Measurements from ENCODE around the gene ACAN.

ACAN gene

DNA sequence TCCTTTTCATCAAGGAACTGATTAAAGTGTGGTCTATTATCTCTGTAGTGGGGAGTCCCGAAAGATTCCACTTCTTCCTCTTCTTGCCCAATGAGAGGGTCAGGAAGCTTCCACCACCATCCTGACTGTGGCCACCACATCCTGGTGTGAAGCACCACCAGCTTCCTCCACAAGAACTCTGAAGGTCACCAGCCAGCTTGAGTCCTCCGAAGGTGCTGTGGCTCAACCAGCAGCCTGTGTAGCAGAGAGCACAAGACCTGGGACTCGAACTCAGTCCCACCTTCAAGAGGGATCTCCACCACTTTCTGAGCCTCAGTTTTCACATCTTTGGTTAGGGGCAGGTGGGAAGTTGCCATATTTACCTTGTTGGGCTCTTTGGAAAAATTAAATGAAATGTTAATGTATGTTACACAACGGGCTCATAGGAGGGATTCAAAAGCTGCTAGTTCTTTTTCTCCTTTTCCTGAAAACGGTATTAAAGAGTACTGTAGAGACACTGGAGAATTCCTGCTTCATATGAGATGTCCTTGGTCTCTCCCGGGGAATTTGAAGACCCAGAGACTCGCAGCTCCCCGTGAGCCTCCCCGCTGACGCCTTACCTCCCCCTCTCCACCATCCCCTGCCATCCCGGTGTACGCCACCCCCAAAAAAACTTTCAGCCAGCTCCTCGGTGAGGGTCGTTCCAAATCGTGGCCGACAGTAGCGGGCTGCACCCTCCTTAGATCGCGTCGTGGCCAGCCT is 816 bp upstream of the ACAN start:
- no peak for DNase-seq (ENCODE audit: low read depth, low spot score)

DNA sequence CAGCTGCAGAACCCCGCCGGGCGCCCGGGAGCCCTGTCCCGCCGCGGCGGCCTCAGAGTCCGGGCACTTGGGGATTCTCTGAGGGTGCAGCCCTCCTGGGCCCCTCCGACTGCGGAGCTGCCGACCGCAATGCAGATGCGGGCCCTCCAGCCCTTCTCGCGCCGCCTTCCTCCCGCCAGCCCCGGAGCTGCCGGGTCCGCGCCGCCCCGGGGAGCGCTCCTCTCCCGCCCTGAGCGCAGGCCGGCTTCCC is 320 bp upstream of the ACAN start:
- DNase-seq (ENCODE audit: low read depth, low spot score): no peak

DNA sequence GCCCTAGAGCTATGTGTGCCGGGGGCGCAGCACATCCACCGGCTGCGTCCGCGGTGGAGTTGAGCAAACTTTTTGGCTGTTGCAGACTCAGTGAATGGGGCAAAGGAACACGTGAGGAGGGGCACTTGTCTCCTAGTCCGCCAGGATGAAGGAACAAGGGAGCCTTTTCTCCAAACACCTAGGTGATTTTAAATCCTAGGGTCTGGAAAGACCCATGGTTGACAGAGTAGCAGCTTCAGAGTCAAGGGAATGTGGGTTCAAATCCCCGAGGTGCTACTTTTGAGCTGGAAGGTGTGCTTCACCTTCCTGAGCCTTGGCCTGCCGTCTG is 648 bp downstream of the ACAN start:
- DNase-seq (ENCODE audit: low read depth, low spot score): no peak

DNA sequence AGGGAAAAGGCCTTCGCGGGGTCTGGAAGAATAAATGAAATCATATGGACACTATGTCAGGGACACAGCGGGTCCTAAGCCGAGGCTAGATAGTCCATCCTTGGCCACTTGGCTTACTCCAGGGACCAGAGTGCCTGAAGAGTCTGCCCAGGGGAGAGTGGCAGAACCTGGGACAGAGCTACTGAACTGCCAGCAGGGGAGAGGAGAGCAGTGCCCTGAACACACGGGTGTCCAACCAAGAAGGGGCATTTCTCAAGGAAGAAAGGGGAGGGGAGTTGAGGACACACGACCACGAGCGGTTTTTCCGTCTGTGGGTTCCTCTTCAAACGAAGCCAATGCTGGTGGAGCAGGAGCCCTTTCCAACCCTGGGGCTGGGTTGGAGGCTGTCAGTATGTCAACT is 1.0 kb downstream of the ACAN start:
- no peak for DNase-seq (ENCODE audit: low read depth, low spot score)

GRCh38 chr15:88805031-88805780 is 2.0 kb downstream of the ACAN start:
- no peak for DNase-seq (ENCODE audit: low read depth, low spot score)

DNA sequence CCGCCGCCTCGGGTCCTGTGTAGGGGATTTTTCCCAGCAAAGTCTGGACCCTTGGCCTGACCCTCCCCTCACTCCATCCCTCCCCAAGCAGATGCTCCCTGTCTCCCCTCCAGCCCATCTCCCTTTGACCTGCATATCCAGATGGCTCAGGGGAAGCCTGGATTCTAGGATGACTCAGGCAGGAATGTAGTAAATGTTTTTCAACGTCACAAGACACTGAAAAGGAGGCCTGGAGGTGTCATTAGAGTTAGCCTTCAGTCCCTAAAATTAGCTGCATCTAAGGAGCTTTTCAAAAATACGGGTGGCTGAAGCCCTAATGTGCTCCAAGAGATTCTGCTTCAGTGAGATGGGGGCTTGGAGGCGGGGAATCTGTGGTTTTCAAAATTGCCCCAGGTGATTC is 7.2 kb downstream of the ACAN start:
- no peak for DNase-seq (ENCODE audit: low read depth, low spot score)

- DNase-seq (ENCODE audit: low read depth, low spot score): no peak
Observed at GRCh38 chr15:88812133-88812532, 8.9 kb downstream of the ACAN start.

DNA sequence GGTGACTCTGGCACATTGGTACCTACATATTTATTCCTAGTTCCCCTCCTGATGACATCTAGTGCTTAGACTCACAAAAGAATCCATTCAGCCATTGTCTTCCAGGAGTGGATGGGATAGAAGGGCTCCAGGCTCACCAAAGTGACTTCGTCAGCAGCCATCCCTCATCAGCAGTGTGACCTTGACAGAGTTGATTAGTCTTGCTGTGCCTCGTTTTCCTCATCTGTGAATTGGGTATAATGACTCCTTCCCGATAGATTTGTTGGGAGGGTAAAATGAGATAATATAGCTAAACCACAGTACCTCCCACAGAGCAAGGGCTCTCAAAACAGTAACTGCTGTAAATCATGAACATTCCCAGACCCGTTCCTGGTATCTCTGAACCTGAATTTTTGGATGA is 10.7 kb downstream of the ACAN start:
- DNase-seq (ENCODE audit: low read depth, low spot score): no peak

DNA sequence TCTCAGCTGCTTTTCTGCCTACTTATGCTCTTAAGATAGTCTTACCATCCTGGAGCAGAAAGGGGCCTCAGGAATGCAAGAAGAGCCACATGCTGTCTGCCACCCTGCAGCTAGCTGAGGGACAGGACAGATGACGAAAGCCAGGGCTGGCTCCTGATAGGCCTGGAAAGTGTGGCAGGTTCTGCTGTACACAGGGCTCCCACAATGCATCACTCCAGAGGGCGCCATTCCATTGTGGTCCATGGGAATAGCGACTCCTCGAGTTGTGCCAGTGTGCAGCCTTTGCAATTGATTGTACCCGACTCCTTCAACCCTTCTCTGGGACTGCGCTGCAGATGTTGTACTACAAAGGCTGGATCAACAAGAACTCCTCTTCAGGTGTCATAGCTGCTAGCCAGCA is 11.2 kb downstream of the ACAN start:
- no peak for DNase-seq (ENCODE audit: low read depth, low spot score)

GRCh38 chr15:88818920-88819319 is 15.7 kb downstream of the ACAN start:
- DNase-seq (ENCODE audit: low read depth, low spot score): no peak

- DNase-seq (ENCODE audit: low read depth, low spot score): no peak
Observed at GRCh38 chr15:88821993-88822392, 18.8 kb downstream of the ACAN start.

- DNase-seq (ENCODE audit: low read depth, low spot score): no peak
Observed at GRCh38 chr15:88828791-88829190, 25.6 kb downstream of the ACAN start.

DNA sequence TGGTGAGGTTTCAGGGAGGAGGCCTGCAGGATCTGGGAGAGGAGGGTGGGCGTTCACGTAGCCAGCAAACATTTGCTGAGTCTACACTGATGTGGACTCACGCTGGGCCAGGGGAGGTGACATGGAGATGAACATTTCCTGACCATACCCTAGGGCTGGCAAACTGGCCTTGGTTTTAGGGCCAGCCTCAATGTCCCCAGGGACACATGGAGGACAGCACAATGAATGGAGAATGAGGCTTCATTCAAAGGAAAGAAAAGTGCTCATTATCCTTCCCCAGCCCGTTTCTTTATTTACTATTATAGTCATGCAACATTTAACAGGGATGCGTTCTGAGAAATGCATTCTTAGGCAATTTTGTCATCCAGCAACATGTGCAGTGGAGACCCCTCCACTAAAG is 26.8 kb downstream of the ACAN start:
- DNase-seq (ENCODE audit: low read depth, low spot score): no peak

DNA sequence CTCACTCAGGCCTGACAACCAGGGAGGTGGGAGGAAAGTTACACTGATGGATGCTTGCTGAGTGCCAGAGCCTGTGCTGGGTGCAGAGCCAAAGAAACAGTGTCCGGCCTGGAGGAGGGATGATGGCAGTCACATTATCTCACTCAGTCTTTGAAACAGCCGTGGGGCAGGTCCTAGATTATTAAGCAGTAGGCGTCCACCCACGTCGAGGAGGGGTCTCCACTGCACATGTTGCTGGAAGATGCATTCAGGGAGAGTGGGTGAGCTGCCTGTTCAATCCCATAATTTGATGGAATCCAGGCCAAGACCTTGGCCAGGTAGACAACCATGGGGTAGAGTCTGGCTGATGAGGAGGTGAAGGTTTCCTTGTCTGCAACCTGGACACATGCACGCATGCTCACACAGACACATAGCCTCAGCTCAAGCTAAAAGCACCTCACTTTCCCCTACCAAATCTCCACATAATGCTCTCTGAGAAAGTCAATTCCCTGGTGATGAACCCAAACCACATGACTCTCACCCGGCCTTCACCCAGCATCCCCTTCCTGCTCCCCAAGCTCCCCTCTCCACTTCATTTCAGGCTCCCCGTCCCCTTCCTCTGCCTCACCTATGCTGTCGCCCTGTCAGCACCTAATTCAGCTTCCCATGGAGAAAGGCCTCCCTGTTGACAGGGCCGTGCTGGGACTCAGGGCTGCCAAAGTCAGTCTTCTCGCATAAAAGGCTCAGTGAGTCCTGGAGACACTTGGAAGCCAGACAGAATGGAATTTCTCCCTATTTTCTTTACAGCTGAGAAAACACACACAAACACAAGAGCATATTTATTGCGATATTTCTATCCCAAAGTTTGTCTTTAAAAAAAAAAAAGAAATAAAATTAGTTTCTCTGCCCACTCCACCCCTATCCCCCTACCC is 29.8 kb downstream of the ACAN start:
- no peak for DNase-seq (ENCODE audit: low read depth, low spot score)

DNA sequence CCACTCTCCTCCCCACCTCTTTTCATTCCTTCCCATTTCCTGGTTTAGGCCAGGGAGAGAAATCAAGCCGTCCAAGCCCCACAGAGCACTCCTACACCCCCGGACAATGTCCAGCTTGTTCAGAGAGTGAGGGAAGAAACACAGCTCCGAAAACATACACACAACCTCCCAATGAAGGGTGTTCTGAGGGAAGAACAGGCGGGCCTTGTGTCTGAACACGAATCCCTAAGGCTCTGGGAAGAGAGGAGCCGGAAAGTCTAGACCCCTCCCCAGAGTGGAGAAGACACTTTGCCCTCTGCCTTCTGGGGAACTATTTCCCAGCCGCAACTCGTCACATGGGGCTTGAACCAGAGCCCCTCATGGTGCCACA is 30.5 kb downstream of the ACAN start:
- no peak for DNase-seq (ENCODE audit: low read depth, low spot score)

DNA sequence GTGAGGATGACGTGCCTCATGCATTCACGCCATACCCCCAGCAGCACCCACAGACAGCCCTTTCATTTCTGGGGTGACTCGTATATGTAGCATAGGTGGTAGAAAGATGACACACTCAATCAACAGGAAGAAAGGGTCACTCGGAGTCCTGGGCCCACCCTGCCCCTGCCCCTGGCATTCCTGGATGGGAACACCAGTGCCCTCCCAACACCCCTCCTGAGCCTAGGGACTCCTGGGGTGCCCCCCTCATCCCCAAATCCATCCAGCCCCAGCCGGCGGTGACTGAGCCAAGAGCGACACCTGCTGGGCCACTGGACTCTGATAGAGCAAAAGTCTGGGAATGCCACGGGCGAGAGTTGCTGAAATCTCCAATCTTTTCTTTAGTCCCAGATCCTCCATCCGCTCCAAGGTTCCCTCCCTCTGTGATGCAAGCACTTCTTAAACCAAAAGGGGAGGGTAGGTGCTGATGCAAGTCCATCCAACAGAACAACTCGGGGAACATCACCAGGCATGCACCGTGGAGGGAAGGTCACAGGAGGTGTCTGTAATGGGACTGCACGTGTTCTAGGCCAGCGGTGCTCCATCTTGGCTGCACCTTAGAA is 31.1 kb downstream of the ACAN start:
- DNase-seq (ENCODE audit: low read depth, low spot score): no peak

GRCh38 chr15:88835119-88835518 is 31.9 kb downstream of the ACAN start:
- DNase-seq (ENCODE audit: low read depth, low spot score): no peak

DNA sequence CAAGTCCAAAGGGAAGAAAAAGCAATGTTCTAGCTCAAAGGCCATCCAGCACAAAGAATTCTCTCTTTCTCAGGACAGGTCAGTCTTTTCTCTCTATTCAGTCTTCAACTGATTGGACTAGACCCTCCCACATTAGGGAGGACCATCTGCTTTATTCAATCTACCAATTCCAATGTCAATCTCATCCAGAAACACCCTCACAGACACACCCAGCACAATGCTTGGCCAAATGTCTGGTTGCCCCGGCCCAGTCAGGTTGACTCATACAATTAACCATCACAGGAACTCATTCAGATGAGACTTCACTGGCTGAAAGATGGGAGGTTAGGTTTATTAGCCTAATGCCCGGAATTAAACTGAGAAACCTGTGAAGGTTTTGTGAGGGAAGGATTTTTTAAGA is 32.4 kb downstream of the ACAN start:
- DNase-seq (ENCODE audit: low read depth, low spot score): no peak

DNA sequence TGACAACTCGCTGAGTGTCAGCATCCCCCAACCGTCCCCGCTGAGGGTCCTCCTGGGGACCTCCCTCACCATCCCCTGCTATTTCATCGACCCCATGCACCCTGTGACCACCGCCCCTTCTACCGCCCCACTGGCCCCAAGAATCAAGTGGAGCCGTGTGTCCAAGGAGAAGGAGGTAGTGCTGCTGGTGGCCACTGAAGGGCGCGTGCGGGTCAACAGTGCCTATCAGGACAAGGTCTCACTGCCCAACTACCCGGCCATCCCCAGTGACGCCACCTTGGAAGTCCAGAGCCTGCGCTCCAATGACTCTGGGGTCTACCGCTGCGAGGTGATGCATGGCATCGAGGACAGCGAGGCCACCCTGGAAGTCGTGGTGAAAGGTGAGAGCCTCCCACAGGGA is 35.4 kb downstream of the ACAN start:
- DNase-seq (ENCODE audit: low read depth, low spot score): no peak

DNA sequence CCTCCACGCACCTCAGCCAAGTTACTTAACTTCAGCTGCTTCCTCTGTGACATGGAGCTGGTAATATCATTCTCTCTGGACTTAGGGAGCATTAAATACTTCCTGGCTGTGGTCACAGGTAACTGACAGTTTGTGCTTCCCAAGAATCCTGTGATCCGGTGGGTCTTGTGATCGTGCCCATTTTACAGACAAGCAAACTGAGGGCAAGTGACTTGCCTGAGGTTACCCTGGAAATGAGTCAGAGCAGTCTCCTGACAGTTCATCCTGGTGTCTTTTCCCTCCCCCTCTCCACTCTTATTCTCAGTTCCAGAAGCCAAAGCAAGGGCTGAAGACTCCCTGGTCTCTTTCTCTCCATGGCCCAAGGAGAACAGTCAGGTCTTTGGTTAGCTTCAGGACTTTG is 35.9 kb downstream of the ACAN start:
- DNase-seq (ENCODE audit: low read depth, low spot score): no peak

DNA sequence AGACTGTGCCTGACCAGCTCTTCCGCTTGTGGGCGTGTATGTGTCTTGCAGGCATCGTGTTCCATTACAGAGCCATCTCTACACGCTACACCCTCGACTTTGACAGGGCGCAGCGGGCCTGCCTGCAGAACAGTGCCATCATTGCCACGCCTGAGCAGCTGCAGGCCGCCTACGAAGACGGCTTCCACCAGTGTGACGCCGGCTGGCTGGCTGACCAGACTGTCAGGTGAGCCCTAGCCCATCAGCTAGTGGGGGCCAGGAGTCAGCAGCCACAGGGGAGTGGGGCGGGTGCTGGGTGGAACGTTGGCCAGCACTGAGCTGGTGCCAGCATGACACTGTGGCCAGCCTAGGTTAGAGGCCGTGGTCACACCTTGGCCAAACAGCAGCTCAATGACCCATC is 36.7 kb downstream of the ACAN start:
- DNase-seq (ENCODE audit: low read depth, low spot score): no peak

DNA sequence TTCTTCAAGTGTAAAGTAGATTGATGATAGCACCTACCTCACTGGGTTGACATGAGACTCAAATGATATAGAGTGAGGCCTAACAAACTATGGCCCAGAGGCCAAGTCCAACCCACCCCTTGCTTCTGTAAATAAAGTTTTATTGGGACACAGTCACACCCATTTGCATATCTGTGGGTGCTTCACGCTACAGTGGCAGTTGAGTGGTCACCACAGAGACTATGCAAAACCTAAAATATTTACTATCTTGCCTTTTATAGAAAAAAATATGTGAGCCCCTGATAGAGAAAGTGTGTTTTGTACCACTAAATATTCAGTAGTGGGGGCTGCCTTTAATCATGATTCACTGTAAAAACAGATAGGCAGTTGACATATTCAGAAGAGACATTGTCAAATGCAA is 38.0 kb downstream of the ACAN start:
- DNase-seq (ENCODE audit: low read depth, low spot score): no peak

- DNase-seq (ENCODE audit: low read depth, low spot score): no peak
Observed at GRCh38 chr15:88842156-88842555, 38.9 kb downstream of the ACAN start.

Data from brain pericyte (primary cell).